HepG2 (cell line): ENCODE results near the gene EPM2A. TPM values are rescaled to one million over a fixed set of nuclear protein-coding genes. Genes with fewer than 3 reads are reported as not detected.

Experiments used
- AFF4 ChIP-seq: sonication (generic); formaldehyde crosslinking; IDR thresholded peaks from 2 replicates; pipeline ENCODE4 v1.4.0; 2020; ENCODE audit warnings: missing genetic modification reagents
- ATF3 ChIP-seq: sonication (generic); formaldehyde crosslinking; IDR thresholded peaks from 2 replicates; pipeline ENCODE4 v1.4.0; 2020; ENCODE audit warnings: missing genetic modification reagents
- ELF3 ChIP-seq: IDR thresholded peaks from 2 replicates; pipeline ENCODE4 v1.6.1; 2016; ENCODE audit warnings: missing genetic modification reagents, missing compliant biosample characterization
- EZH2 ChIP-seq: conservative IDR thresholded peaks from 2 replicates; pipeline ENCODE4 v1.6.1; 2012; ENCODE audit warnings: mild to moderate bottlenecking, low read depth, low read length, moderate library complexity
- GMEB1 ChIP-seq: sonication (generic); formaldehyde crosslinking; IDR thresholded peaks from 2 replicates; pipeline ENCODE4 v1.5.1; 2020; ENCODE audit warnings: missing genetic modification reagents, mild to moderate bottlenecking, borderline replicate concordance
- ISL2 ChIP-seq: sonication (generic); formaldehyde crosslinking; IDR thresholded peaks from 2 replicates; pipeline ENCODE4 v1.5.0; 2020; ENCODE audit warnings: missing genetic modification reagents
- KAT8 ChIP-seq: IDR thresholded peaks from 2 replicates; pipeline ENCODE4 v1.6.1; 2016; ENCODE audit warnings: missing genetic modification reagents, missing compliant biosample characterization
- MXD3 ChIP-seq: IDR thresholded peaks from 2 replicates; pipeline ENCODE4 v1.6.1; 2016; ENCODE audit warnings: mild to moderate bottlenecking, missing biosample characterization, missing genetic modification reagents
- PATZ1 ChIP-seq: sonication (generic); formaldehyde crosslinking; IDR thresholded peaks from 2 replicates; pipeline ENCODE4 v1.4.0; 2020; ENCODE audit warnings: missing genetic modification reagents
- SSRP1 ChIP-seq: IDR thresholded peaks from 2 replicates; pipeline ENCODE4 v1.6.1; 2016; ENCODE audit warnings: control low read depth
- THAP8 ChIP-seq: sonication (generic); formaldehyde crosslinking; IDR thresholded peaks from 2 replicates; pipeline ENCODE4 v1.5.1; 2020; ENCODE audit warnings: missing genetic modification reagents, mild to moderate bottlenecking, borderline replicate concordance
- YY1 ChIP-seq: IDR thresholded peaks from 2 replicates; pipeline ENCODE4 v1.6.1; 2011; ENCODE audit warnings: low read length, low read depth, moderate library complexity, mild to moderate bottlenecking; ENCODE audit not compliant: insufficient read depth, insufficient replicate concordance
- ZFP36 ChIP-seq: fragments of 150-350 bp; IDR thresholded peaks from 2 replicates; pipeline ENCODE4 v1.6.1; 2018; ENCODE audit warnings: borderline replicate concordance, low read length, low read depth; ENCODE audit not compliant: partially characterized antibody
- ZFY ChIP-seq: sonication (generic); formaldehyde crosslinking; IDR thresholded peaks from 2 replicates; pipeline ENCODE4 v1.4.0; 2020; ENCODE audit warnings: missing genetic modification reagents
- ZMYM4 ChIP-seq: sonication (generic); formaldehyde crosslinking; IDR thresholded peaks from 2 replicates; pipeline ENCODE4 v1.8.1; 2023; ENCODE audit warnings: mild to moderate bottlenecking, missing genetic modification reagents
- ZNF121 ChIP-seq: sonication (generic); formaldehyde crosslinking; IDR thresholded peaks from 2 replicates; pipeline ENCODE4 v1.5.0; 2020; ENCODE audit warnings: mild to moderate bottlenecking, missing genetic modification reagents
- ZNF256 ChIP-seq: sonication (generic); formaldehyde crosslinking; conservative IDR thresholded peaks from 2 replicates; pipeline ENCODE4 v1.4.0; 2020; ENCODE audit warnings: missing genetic modification reagents
- ZNF879 ChIP-seq: sonication (generic); formaldehyde crosslinking; IDR thresholded peaks from 2 replicates; pipeline ENCODE4 v1.8.1; 2023; ENCODE audit warnings: missing genetic modification reagents
- ZSCAN29 ChIP-seq: sonication (generic); formaldehyde crosslinking; conservative IDR thresholded peaks from 2 replicates; pipeline ENCODE4 v1.4.0; 2020; ENCODE audit warnings: mild to moderate bottlenecking, missing genetic modification reagents
- ZSCAN31 ChIP-seq: sonication (generic); formaldehyde crosslinking; IDR thresholded peaks from 2 replicates; pipeline ENCODE4 v1.5.0; 2020; ENCODE audit warnings: low read depth, mild to moderate bottlenecking, missing genetic modification reagents
- polyA plus RNA-seq, 8 experiments: library from polyadenylated mRNA; depleted of rRNA in 3 of 8; stranded (reverse) in 7 of 8; unstranded in 1 of 8; fragments of >200 nt; fragmentation: Illumina TruSeq in 4 of 8; extraction: Trizol in 4 of 8; gene quantifications; 2 replicates each; pipeline versions ENCODE4 v1.2.1 to v1.2.3, GENCODE V29; 2011 to 2016; ENCODE audit warnings: low read depth in 4 of 8, missing spikeins in 1 of 8, mixed read lengths in 1 of 8; ENCODE audit not compliant: insufficient read depth in 1 of 8
- total RNA-seq, 5 experiments: library from RNA; depleted of rRNA; stranded (reverse); fragments of >200 nt; fragmentation: Illumina TruSeq; extraction: Trizol; gene quantifications; 2 replicates each; pipeline ENCODE4 v1.2.3, GENCODE V29; 2016; ENCODE audit warnings: low read depth in 1 of 5

Gene EPM2A
- total and polyA plus RNA-seq, 2 of the 13 experiments (the other 11 are each of a cell fraction or from before 2014, with no cell fraction given) = 4.6 to 9.2 TPM

- TF ChIP-seq ZNF879 (CRISPR knock-in tag) (peak; percentile 95), YY1 (peak; percentile 75), ZSCAN31 (CRISPR knock-in tag) (no peak; the same call in 1 of the 2 replicates), ZNF256 (CRISPR knock-in tag) (0 out of 2 replicates have a peak, but pooled peaks have one; percentile 79), ZNF121 (CRISPR knock-in tag) (peak; percentile 74), AFF4 (CRISPR knock-in tag) (peak; percentile 45; the same call in 1 of the 2 replicates), GMEB1 (peak; percentile 86), ZFY (CRISPR knock-in tag) (peak; percentile 93), MXD3 (CRISPR knock-in tag) (peak; percentile 65; the same call in 1 of the 2 replicates), PATZ1 (CRISPR knock-in tag) (peak; percentile 96), ZFP36 (no peak), THAP8 (CRISPR knock-in tag) (0 out of 2 replicates have a peak, but pooled peaks have one; percentile 83), ELF3 (CRISPR knock-in tag) (peak; percentile 49; the same call in 1 of the 2 replicates), EZH2 (no peak), SSRP1 (no peak), ZMYM4 (CRISPR knock-in tag) (peak; percentile 96), ZSCAN29 (CRISPR knock-in tag) (peak; percentile 97), KAT8 (CRISPR knock-in tag) (peak; percentile 89), ATF3 (peak; percentile 69), ISL2 (CRISPR knock-in tag) (peak; percentile 70; the same call in 1 of the 2 replicates)
These were observed 599 bp downstream of the EPM2A start (continued) for GRCh38 chr6:145734486-145735355.
